Putamen (tissue), 1 donor: ENCODE measurements around the gene UBN2.
"Not testable (repeated sequence)": the region's sequence is repeated elsewhere in the genome, so short reads cannot be mapped to it uniquely, and the experiment has no call there.

Experiments used
- DNase-seq: peaks from one replicate; pipeline ENCODE4 v3.0.0-alpha.2; 2016; ENCODE audit warnings: low spot score

UBN2 gene

DNA sequence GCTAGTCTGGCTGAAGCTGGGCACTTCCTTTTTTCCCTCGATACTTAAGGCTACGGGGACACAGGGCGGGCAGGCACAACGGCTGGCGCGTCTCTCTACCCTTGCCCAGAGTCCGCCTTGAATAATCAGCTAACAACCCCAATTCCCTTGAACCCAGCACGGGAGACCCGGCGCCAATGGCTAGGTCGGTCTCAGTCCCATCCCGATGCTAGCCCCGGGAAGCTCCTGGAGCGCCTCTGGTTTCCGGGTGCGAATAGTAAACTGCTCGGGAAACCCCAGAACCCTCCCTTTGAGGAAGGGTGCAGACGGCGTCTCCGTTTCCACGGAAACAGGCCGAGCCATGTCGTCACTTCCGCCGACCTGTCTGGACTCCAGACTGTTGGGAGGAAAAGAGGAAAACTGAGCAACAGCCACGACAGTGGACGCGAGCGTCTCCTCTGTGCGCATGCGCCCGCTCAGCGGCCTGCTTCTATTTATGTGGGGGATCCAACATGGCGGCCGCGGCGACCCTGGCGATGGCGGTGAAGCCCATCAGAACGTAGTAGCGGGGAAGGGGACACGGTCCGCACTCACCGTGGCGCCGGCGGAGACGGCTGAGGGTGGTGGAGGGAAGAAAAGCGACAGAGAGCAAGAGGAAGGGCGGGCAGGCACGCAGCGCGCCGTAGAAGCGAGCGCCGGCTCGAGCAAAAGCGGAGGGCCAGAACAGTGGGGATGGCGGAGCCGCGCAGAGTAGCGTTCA, at the start of gene UBN2:
UBN2 (plus strand) TSS at position 464 of the 739 bp plus-strand sequence; CDS start at position 712, 248 bp downstream.
- peak; percentile 97 for DNase-seq

DNA sequence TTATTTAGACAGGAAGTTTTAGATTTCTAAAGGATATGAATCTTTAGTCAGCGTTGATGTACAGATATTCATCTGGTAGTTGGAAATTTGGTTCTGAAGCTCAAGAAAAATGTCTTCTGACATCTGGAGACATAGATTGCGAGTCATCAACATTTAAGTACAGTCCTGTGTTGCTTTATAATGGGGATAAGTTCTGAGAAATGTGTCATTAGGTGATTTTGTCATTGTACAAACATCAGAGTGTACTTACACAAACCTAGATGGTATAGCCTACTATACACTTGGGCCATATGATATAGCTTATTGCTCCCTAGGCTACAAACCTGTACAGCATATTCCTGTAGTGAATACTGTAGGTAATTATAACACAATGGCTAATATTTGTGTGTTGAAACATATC, 49.6 kb upstream of the UBN2 start:
- DNase-seq, result no peak

GRCh38 chr7:139182363-139182762, 48.7 kb upstream of the UBN2 start:
- no peak for DNase-seq

DNA sequence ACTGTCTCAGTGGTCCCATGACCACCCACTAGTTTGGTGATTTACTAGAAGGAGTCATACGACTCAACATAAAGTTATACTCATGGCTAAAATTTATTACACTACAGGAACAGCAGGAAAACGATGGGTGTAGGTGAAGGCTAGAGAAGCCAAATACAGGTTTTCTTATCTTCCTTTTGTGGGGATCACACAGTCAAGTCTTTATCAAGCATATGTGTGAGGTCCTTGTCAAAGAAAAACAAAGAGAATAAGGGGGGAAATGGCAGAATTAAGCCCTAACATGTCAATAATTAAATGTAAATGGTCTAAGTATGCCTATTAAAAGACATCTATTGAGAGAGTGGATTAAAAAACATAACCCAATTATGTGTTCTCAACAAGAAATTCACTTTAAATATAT, 47.8 kb upstream of the UBN2 start:
- no peak for DNase-seq

- no peak for DNase-seq
Observed at GRCh38 chr7:139183878-139184338, 47.1 kb upstream of the UBN2 start.

GRCh38 chr7:139186146-139186545, 44.9 kb upstream of the UBN2 start:
- no peak for DNase-seq

- DNase-seq, result no peak
Observed at GRCh38 chr7:139189357-139189756, 41.7 kb upstream of the UBN2 start.

GRCh38 chr7:139192014-139192706, 38.9 kb upstream of the UBN2 start:
- DNase-seq, result no peak

DNA sequence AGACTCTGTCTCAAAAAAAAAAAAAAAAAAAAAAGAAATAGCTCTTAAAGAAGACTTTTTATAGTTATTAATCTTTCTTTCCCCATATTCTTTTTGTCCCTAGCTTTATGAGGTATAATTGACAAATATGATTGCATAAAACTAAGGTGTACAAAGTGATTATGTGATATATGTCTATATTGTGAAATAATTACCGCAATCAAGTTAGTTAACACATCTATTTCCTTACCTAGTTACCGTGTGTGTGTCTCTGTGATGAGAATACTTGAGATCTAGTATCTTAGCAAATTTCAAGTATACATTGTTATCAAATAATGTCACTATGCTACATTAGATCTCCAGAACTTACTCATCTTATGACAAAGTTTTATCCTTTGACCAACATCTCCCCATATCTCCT, 30.7 kb upstream of the UBN2 start:
- DNase-seq, result no peak

GRCh38 chr7:139203992-139204391, 27.0 kb upstream of the UBN2 start:
- no peak for DNase-seq

GRCh38 chr7:139205843-139206242, 25.2 kb upstream of the UBN2 start:
- DNase-seq, result no peak

GRCh38 chr7:139212133-139212532, 18.9 kb upstream of the UBN2 start:
- no peak for DNase-seq

- not testable (repeated sequence) for DNase-seq
Observed at GRCh38 chr7:139213489-139213888, 17.5 kb upstream of the UBN2 start.

GRCh38 chr7:139218173-139218572, 12.9 kb upstream of the UBN2 start:
- DNase-seq, result no peak

- no peak for DNase-seq
Observed at GRCh38 chr7:139224219-139224618, 6.8 kb upstream of the UBN2 start.

GRCh38 chr7:139224836-139225235, 6.2 kb upstream of the UBN2 start:
- DNase-seq, result not testable (repeated sequence)

- not testable (repeated sequence) for DNase-seq
Observed at GRCh38 chr7:139225286-139226157, 5.5 kb upstream of the UBN2 start.

- not testable (repeated sequence) for DNase-seq
Observed at GRCh38 chr7:139226158-139226515, 4.9 kb upstream of the UBN2 start.

DNA sequence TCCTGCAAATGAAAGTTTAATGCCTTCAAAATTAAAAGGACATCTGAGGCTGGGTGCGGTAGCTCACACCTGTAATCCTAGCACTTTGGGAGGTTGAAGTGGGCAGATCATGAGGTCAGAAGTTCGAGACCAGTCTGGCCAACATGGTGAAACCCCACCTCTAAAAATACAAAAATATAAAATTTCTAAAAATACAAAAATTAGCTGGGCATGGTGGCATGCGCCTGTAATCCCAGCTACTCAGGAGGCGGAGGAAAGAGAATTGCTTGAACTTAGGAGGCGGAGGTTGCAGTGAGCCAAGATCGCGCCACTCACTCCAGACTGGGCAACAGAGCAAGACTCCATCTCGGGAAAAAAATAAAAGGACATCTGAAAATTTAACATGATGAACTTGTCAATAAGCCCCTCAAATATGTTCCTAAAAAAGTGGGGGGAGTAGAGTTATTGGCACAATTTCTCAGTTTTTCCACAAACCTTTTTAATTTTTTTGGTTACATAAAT, 4.0 kb upstream of the UBN2 start:
- not testable (repeated sequence) for DNase-seq

DNA sequence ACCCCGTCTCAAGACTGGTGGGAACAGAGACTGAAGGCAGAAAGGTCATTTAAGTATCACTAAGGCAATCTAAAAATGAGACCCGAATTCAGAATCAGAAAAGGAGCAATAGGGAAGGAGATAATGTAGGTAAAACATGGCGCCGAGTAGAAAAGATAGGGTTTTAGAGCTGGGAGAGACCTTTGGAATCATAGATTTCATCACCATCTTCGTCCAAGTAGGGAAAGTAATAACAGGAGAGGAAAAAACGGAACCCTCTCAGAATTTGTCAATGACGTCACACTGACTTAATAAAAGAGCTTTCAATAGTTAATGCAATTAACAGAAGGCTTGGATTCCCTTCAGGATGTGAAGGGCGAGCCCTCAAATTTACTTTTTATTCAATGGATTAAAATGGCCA, 1.0 kb upstream of the UBN2 start:
- no peak for DNase-seq

GRCh38 chr7:139230484-139230773, 608 bp upstream of the UBN2 start:
- DNase-seq, result no peak

GRCh38 chr7:139231513-139232376, 708 bp downstream of the UBN2 start:
- peak; percentile 20 for DNase-seq
